ENCODE results near the gene CUTC. TPM values are rescaled to one million over a fixed set of nuclear protein-coding genes. Genes with fewer than 3 reads are reported as not detected.

The CUTC gene
- total RNA-seq, 1 experiment from 2014 or later = 21.6 TPM

GRCh38 chr10:99700649-99701048 is 31.4 kb upstream of the CUTC start:
- no peak overlapping the region for H3K18ac ChIP-seq (ENCODE audit: insufficient read length, low read depth, low read length)
- H3K27ac Mint-ChIP-seq = no peak overlapping the region
- H3K36me3 Mint-ChIP-seq (ENCODE audit: insufficient read depth in 1 of 3, low read depth in 3 of 3) = peaks cover 12 to 60% (median 50%) of the 10 kb centered on the region in 3 experiments; a peak in 6 of 7 replicates
- H2AFZ ChIP-seq (ENCODE audit: low read length) = no peak overlapping the region
- H3K79me2 ChIP-seq (ENCODE audit: insufficient read depth, low read length) = no peaks in the 10 kb centered on the region
- H3K27me3 Mint-ChIP-seq (ENCODE audit: low read depth) = no peaks in the 10 kb centered on the region
- H3K23ac ChIP-seq (ENCODE audit: insufficient read length, low read depth, low read length) = no peak overlapping the region
- no peak overlapping the region for H3T11ph ChIP-seq (ENCODE audit: low read length)
- no peak overlapping the region for H3K14ac ChIP-seq (ENCODE audit: insufficient read depth, low read length)
- no peak overlapping the region for H3K4me3 Mint-ChIP-seq
- H4K91ac ChIP-seq (ENCODE audit: insufficient read length, low read depth, low read length) = no peak overlapping the region
- H3K4ac ChIP-seq (ENCODE audit: low read depth, low read length) = no peak overlapping the region
- H3K79me1 ChIP-seq (ENCODE audit: insufficient read depth, low read depth, low read length, poor library complexity, severe bottlenecking) = no peaks in the 10 kb centered on the region
- TF ChIP-seq CTCF (conservative IDR thresholded peaks at IDR 0.05) = no peak
- H2BK20ac ChIP-seq (ENCODE audit: low read depth, low read length, poor library complexity, severe bottlenecking) = no peak overlapping the region
- no peak overlapping the region for H3K56ac ChIP-seq (ENCODE audit: insufficient read length, low read depth, low read length)
- no peaks in the 10 kb centered on the region for H3K4me1 ChIP-seq (ENCODE audit: insufficient read depth, low read length)
- no peak for DNase-seq
- no peak overlapping the region for H2BK12ac ChIP-seq (ENCODE audit: insufficient read length, low read depth, low read length)
- no peaks in the 10 kb centered on the region for H3K23me2 ChIP-seq (ENCODE audit: insufficient read length, low read depth, low read length, poor library complexity, severe bottlenecking)
- H2BK120ac ChIP-seq (ENCODE audit: low read depth, low read length, poor library complexity, severe bottlenecking) = no peak overlapping the region
- H2AK5ac ChIP-seq (ENCODE audit: insufficient read length, low read length) = no peak overlapping the region
- no peaks in the 10 kb centered on the region for H3K27me3 ChIP-seq (ENCODE audit: insufficient read depth, low read length)
- no peak overlapping the region for H2BK5ac ChIP-seq (ENCODE audit: insufficient read length, low read length)
- no peak overlapping the region for H4K8ac ChIP-seq (replicated peaks; ENCODE audit: insufficient read length, low read depth, low read length)
- no CpG with 5 or more reads among the region's 4 CpGs for WGBS (ENCODE audit: extremely low coverage, insufficient read length, low lambda C conversion rate)
- no peaks in the 10 kb centered on the region for H3K9me3 ChIP-seq (ENCODE audit: control insufficient read depth, low read depth, low read length)
- no peaks in the 10 kb centered on the region for H3K4me1 Mint-ChIP-seq
- no peaks in the 10 kb centered on the region for H4K20me1 ChIP-seq (ENCODE audit: control insufficient read depth, insufficient read depth, insufficient read length)
- no peak overlapping the region for H2BK15ac ChIP-seq (ENCODE audit: low read depth, low read length)
- no peak overlapping the region for H3K4me2 ChIP-seq (ENCODE audit: insufficient read depth, insufficient read length, low read length)
- no peak overlapping the region for H3K27ac ChIP-seq (ENCODE audit: insufficient read length, low read depth, low read length)
- no peaks in the 10 kb centered on the region for H3K9me3 Mint-ChIP-seq
- H4K5ac ChIP-seq (ENCODE audit: insufficient read length, low read depth, low read length) = no peak overlapping the region
- H3K9ac ChIP-seq (ENCODE audit: extremely low read depth, insufficient read length, low read length) = no peak overlapping the region

Measured in H9 (cell line).